Measurements from ENCODE around the gene UNC5A. TPM values are rescaled to one million over a fixed set of nuclear protein-coding genes. Genes with fewer than 3 reads are reported as not detected.

Gene UNC5A
- total RNA-seq, 1 experiment from 2014 or later, result 3.1 TPM

DNA sequence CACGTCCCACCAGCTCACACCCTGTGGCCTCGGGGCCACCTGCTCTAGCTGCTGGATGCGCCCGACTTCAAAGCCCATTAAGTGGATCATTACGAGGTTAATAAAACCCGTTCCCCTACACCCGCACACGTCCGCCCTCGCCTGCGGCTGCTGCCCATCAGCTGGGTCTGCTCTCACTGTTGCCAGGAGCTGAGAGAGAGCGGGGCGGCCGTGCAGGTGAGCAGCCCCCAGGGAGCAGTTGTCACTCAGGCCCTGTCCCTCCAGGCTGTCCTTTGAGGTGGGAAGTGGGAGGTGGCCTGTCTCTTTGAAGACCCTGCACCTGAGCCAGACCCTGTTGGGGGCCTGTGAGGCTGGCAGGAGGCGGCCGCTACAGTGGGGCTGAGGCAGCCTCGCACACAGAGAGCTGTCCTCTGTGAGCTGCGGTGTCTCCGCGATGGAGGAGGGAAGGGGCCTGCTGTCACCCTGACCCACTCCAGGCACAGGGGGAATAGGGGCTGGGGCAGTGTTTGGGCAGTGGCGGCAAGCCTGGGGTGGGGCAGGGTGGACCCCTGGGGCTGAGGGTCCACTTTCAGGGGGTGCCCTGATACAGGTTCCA is 12.8 kb upstream of the UNC5A start:
- Histone ChIP-seq H3F3A (ENCODE audit: insufficient read depth, low read depth) (no peaks in the 10 kb centered on the region; the same call in 1 of the 2 replicates), H2AFZ (no peak overlapping the region), H4K20me1 (ENCODE audit: insufficient read depth) (no peaks in the 10 kb centered on the region), H3K36me3 (ENCODE audit: low read depth) (no peaks in the 10 kb centered on the region), H3K79me2 (ENCODE audit: low read depth) (no peaks in the 10 kb centered on the region), H3K9me2 (ENCODE audit: insufficient read depth) (no peaks in the 10 kb centered on the region), H3K27ac (no peak overlapping the region), H3K9me3 (ENCODE audit: insufficient read depth, low read depth) (no peaks in the 10 kb centered on the region), H3K4me2 (no peak overlapping the region), H3K4me1 (replicated peaks; ENCODE audit: insufficient read depth) (peaks cover 6% of the 10 kb centered on the region; the same call in 1 of the 2 replicates), H3K4me3 (no peak overlapping the region), H3K27me3 (ENCODE audit: insufficient read depth, low read depth) (peaks cover 7% of the 10 kb centered on the region)
- DNase-seq, result no peak
- TF ChIP-seq CTCF (conservative IDR thresholded peaks at IDR 0.05), result no peak
- no peak for TF ChIP-seq EZH2 (IDR thresholded peaks at IDR 0.05; ENCODE audit: low read depth)
- no TSS peak for BruUV-seq (replicated peaks)
- ChIA-PET POLR2A (ENCODE audit: unreplicated experiment) (no interaction called here), CTCF (no interaction called here)
- intact Hi-C loops (cut with micrococcal nuclease; ENCODE audit: unreplicated experiment), result no loop called here

DNA sequence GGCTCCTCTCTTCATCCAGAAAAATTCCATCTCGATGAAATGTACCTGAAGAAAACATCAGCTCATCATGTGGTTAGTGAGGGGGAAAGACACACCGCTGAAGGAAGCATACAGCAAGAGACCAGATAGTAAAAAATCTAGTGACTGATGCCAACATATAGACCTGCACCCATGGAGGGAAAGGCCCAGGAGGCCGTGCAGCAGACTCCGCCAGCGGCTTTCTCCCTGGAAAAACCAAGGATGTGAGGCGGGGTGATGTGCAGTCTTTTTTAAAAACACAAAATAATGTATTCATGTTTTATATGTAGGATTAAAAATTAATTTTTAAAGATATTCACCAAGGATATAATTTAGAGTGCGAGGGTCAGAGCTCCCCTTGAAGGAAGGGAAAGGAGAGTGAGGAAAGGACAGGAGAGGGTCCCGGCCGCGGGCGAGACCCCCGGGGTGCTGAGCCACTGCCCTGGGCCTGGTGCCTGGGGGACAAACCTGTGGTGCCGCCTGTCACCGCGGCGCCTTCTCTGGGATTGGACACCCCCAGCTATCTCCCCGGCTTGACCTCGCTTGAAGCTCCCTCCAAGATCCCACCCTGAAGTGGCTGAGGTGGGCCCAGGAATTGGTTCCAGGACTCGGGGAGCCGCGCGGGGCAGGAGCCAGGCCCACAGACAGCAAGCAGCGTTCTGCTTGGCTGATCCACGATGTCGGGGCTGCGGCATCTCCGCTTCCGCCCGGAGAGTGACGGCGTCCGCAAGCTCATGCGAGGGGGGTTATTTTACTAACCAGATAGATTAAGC is 12.1 kb upstream of the UNC5A start:
- H3K4me1 ChIP-seq (replicated peaks; ENCODE audit: insufficient read depth), result peaks cover 6% of the 10 kb centered on the region; the same call in 1 of the 2 replicates
- H3K27me3 ChIP-seq (ENCODE audit: insufficient read depth, low read depth), result peaks cover 14% of the 10 kb centered on the region
- ChIA-PET CTCF (no interaction called here), POLR2A (ENCODE audit: unreplicated experiment) (no interaction called here)
- intact Hi-C loops (cut with micrococcal nuclease; ENCODE audit: unreplicated experiment), result no loop called here
- no peaks in the 10 kb centered on the region for H4K20me1 ChIP-seq (ENCODE audit: insufficient read depth)
- no peak overlapping the region for H3K4me2 ChIP-seq
- H3K4me3 ChIP-seq, result no peak overlapping the region
- H3K27ac ChIP-seq, result no peak overlapping the region
- H3K36me3 ChIP-seq (ENCODE audit: low read depth), result no peaks in the 10 kb centered on the region
- H3K79me2 ChIP-seq (ENCODE audit: low read depth), result no peaks in the 10 kb centered on the region
- no TSS peak for BruUV-seq (replicated peaks)
- no peaks in the 10 kb centered on the region; the same call in 1 of the 2 replicates for H3F3A ChIP-seq (ENCODE audit: insufficient read depth, low read depth)
- TF ChIP-seq EZH2 (IDR thresholded peaks at IDR 0.05; ENCODE audit: low read depth), result no peak
- no peak for TF ChIP-seq CTCF (conservative IDR thresholded peaks at IDR 0.05)
- no peaks in the 10 kb centered on the region for H3K9me2 ChIP-seq (ENCODE audit: insufficient read depth)
- no peak overlapping the region for H2AFZ ChIP-seq
- no peaks in the 10 kb centered on the region for H3K9me3 ChIP-seq (ENCODE audit: insufficient read depth, low read depth)
- no peak for DNase-seq

DNA sequence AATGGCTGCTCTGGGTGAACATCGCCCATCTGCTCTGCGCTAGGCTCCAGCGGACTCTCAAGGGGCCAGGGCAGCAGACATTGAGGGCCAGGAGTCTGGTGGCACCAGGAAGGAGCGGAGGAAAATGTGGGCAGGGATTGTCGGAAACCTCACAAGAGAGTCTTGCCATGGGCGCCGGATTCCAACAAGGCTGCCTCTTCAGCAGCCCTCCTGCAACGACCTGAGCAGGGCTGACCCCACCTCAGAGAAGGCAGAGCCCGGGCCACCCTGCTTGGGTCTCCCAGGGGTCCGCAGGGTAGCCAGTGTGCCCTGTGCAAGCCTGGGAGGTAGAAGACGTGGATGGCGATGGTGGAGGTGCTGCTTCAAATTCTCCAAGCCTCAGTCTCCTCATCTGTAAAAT is 11.4 kb upstream of the UNC5A start:
- H3K36me3 ChIP-seq (ENCODE audit: low read depth), result no peaks in the 10 kb centered on the region
- H3K27me3 ChIP-seq (ENCODE audit: insufficient read depth, low read depth), result peaks cover 17% of the 10 kb centered on the region
- H3K4me1 ChIP-seq (replicated peaks; ENCODE audit: insufficient read depth), result peaks cover 6% of the 10 kb centered on the region; the same call in 1 of the 2 replicates
- BruUV-seq (replicated peaks), result no TSS peak
- intact Hi-C loops (cut with micrococcal nuclease; ENCODE audit: unreplicated experiment), result no loop called here
- H3K79me2 ChIP-seq (ENCODE audit: low read depth), result no peaks in the 10 kb centered on the region
- no peak overlapping the region for H3K4me3 ChIP-seq
- no peaks in the 10 kb centered on the region for H3K9me3 ChIP-seq (ENCODE audit: insufficient read depth, low read depth)
- no peaks in the 10 kb centered on the region for H4K20me1 ChIP-seq (ENCODE audit: insufficient read depth)
- no peak overlapping the region for H3K27ac ChIP-seq
- no peak overlapping the region for H3K4me2 ChIP-seq
- no peaks in the 10 kb centered on the region; the same call in 1 of the 2 replicates for H3F3A ChIP-seq (ENCODE audit: insufficient read depth, low read depth)
- H3K9me2 ChIP-seq (ENCODE audit: insufficient read depth), result no peaks in the 10 kb centered on the region
- no peak overlapping the region for H2AFZ ChIP-seq
- no peak for DNase-seq
- TF ChIP-seq CTCF (conservative IDR thresholded peaks at IDR 0.05) (no peak), EZH2 (IDR thresholded peaks at IDR 0.05; ENCODE audit: low read depth) (no peak)
- POLR2A ChIA-PET (ENCODE audit: unreplicated experiment), result no interaction called here
- CTCF ChIA-PET, result no interaction called here

Data from PC-9 (cell line).